IPS-15b (cell line): ENCODE results near the gene TOE1.
"Not testable (repeated sequence)": the region's sequence is repeated elsewhere in the genome, so short reads cannot be mapped to it uniquely, and the experiment has no call there.

ENCODE experiments used
- H3K27me3 ChIP-seq: one replicate; pipeline ENCODE4 v1.6.1; 2013; ENCODE audit warnings: low read length; ENCODE audit not compliant: control insufficient read depth, insufficient read depth
- H3K36me3 ChIP-seq: one replicate; pipeline ENCODE4 v1.6.1; 2013; ENCODE audit warnings: low read length; ENCODE audit not compliant: control insufficient read depth, insufficient read depth
- H3K4me1 ChIP-seq: one replicate; pipeline ENCODE4 v1.6.1; 2013; ENCODE audit warnings: mild to moderate bottlenecking, low read length; ENCODE audit not compliant: control insufficient read depth, insufficient read depth
- H3K4me3 ChIP-seq: one replicate; pipeline ENCODE4 v1.5.1; 2013; ENCODE audit warnings: low read depth, low read length
- H3K9ac ChIP-seq: one replicate; pipeline ENCODE4 v1.6.1; 2013; ENCODE audit warnings: low read depth, mild to moderate bottlenecking, low read length
- H3K9me3 ChIP-seq: one replicate; pipeline ENCODE4 v1.6.1; 2013; ENCODE audit warnings: mild to moderate bottlenecking, low read length; ENCODE audit not compliant: control insufficient read depth, insufficient read depth

The TOE1 gene

GRCh38 chr1:45339789-45340558 is at the start of gene TOE1, which contains the start of gene MUTYH:
TSS of gene TOE1 (plus strand) at chr1:45340170. CDS start at chr1:45340253, 83 bp downstream.
TSS of gene MUTYH (minus strand) at chr1:45340440. CDS start at chr1:45334505, 5,935 bp downstream.
- peak within 1 kb of the TSS; percentile 100 for H3K9ac ChIP-seq
- H3K4me1 ChIP-seq, result no peaks in the 10 kb centered on the region
- peak within 1 kb of the TSS; percentile 97 for H3K4me3 ChIP-seq
- no peaks in the 10 kb centered on the region for H3K9me3 ChIP-seq
- H3K36me3 ChIP-seq, result peaks cover 29% of the 10 kb centered on the region
- no peaks in the 10 kb centered on the region for H3K27me3 ChIP-seq

GRCh38 chr1:45291002-45291401 is 49.0 kb upstream of the TOE1 start:
- not testable (repeated sequence) for H3K9me3 ChIP-seq, H3K9ac ChIP-seq, H3K4me3 ChIP-seq, H3K4me1 ChIP-seq, H3K36me3 ChIP-seq, H3K27me3 ChIP-seq

GRCh38 chr1:45291716-45292115 is 48.3 kb upstream of the TOE1 start:
- H3K36me3 ChIP-seq, result no peaks in the 10 kb centered on the region
- no peak overlapping the region for H3K4me3 ChIP-seq
- H3K4me1 ChIP-seq, result no peaks in the 10 kb centered on the region
- no peaks in the 10 kb centered on the region for H3K9me3 ChIP-seq
- no peak overlapping the region for H3K9ac ChIP-seq
- H3K27me3 ChIP-seq, result no peaks in the 10 kb centered on the region

- Histone ChIP-seq H3K36me3 (no peaks in the 10 kb centered on the region), H3K4me3 (no peak overlapping the region), H3K9ac (no peak overlapping the region), H3K27me3 (no peaks in the 10 kb centered on the region), H3K4me1 (peaks cover 10% of the 10 kb centered on the region), H3K9me3 (no peaks in the 10 kb centered on the region)
Observed at GRCh38 chr1:45297666-45298356, 42.2 kb upstream of the TOE1 start.

GRCh38 chr1:45299296-45299695 is 40.7 kb upstream of the TOE1 start:
- H3K27me3 ChIP-seq, result no peaks in the 10 kb centered on the region
- H3K4me1 ChIP-seq, result peaks cover 10% of the 10 kb centered on the region
- H3K9ac ChIP-seq, result no peak overlapping the region
- no peaks in the 10 kb centered on the region for H3K36me3 ChIP-seq
- no peaks in the 10 kb centered on the region for H3K9me3 ChIP-seq
- H3K4me3 ChIP-seq, result no peak overlapping the region

GRCh38 chr1:45299981-45300668 is 39.8 kb upstream of the TOE1 start:
- no peak overlapping the region for H3K9ac ChIP-seq
- H3K36me3 ChIP-seq, result no peaks in the 10 kb centered on the region
- no peaks in the 10 kb centered on the region for H3K9me3 ChIP-seq
- H3K4me1 ChIP-seq, result peaks cover 17% of the 10 kb centered on the region
- H3K27me3 ChIP-seq, result no peaks in the 10 kb centered on the region
- no peak overlapping the region for H3K4me3 ChIP-seq

GRCh38 chr1:45300669-45300997 is 39.3 kb upstream of the TOE1 start:
- Histone ChIP-seq H3K4me3 (no peak overlapping the region), H3K9me3 (no peaks in the 10 kb centered on the region), H3K36me3 (no peaks in the 10 kb centered on the region), H3K4me1 (peaks cover 22% of the 10 kb centered on the region), H3K27me3 (no peaks in the 10 kb centered on the region), H3K9ac (no peak overlapping the region)

- H3K4me1 ChIP-seq, result peaks cover 37% of the 10 kb centered on the region
Observed at GRCh38 chr1:45302505-45303150, 37.3 kb upstream of the TOE1 start.

GRCh38 chr1:45303520-45304310 is 36.3 kb upstream of the TOE1 start:
- peak overlapping the region; percentile 88 for H3K9ac ChIP-seq
- no peaks in the 10 kb centered on the region for H3K27me3 ChIP-seq
- peaks cover 34% of the 10 kb centered on the region for H3K4me1 ChIP-seq
- H3K36me3 ChIP-seq, result no peaks in the 10 kb centered on the region
- no peaks in the 10 kb centered on the region for H3K9me3 ChIP-seq
- peak overlapping the region; percentile 90 for H3K4me3 ChIP-seq

More at GRCh38 chr1:45302505-45303150, 37.3 kb upstream of the TOE1 start:
- Histone ChIP-seq H3K4me3 (peak overlapping the region; percentile 64), H3K27me3 (no peaks in the 10 kb centered on the region), H3K36me3 (no peaks in the 10 kb centered on the region), H3K9me3 (no peaks in the 10 kb centered on the region), H3K9ac (peak overlapping the region; percentile 70)

- peak overlapping the region; percentile 90 for H3K4me3 ChIP-seq
- peaks cover 34% of the 10 kb centered on the region for H3K4me1 ChIP-seq
- no peaks in the 10 kb centered on the region for H3K27me3 ChIP-seq
- no peaks in the 10 kb centered on the region for H3K36me3 ChIP-seq
- no peaks in the 10 kb centered on the region for H3K9me3 ChIP-seq
- peak overlapping the region; percentile 88 for H3K9ac ChIP-seq
Observed at GRCh38 chr1:45304311-45305081, 35.5 kb upstream of the TOE1 start.
